IPS DF 19.7 (cell line): Measurements from ENCODE around the gene ITGA2.
"Not testable (repeated sequence)": the region's sequence is repeated elsewhere in the genome, so short reads cannot be mapped to it uniquely, and the experiment has no call there.

Source experiments
- DNase-seq: peaks from one replicate; pipeline ENCODE4 v3.0.0-alpha.2; 2013; ENCODE audit warnings: low read depth, low spot score

The ITGA2 gene

GRCh38 chr5:52989025-52989780 is at the start of gene ITGA2:
TSS of gene ITGA2 (plus strand) at chr5:52989352. CDS start at chr5:52989469, 117 bp downstream.
- DNase-seq: peak; percentile 7

- DNase-seq: no peak
These were observed 45.9 kb upstream of the ITGA2 start for GRCh38 chr5:52943285-52943684.

- no peak for DNase-seq
These were observed 45.3 kb upstream of the ITGA2 start for GRCh38 chr5:52943808-52944207.

- DNase-seq: no peak
These were observed 44.1 kb upstream of the ITGA2 start for GRCh38 chr5:52945040-52945439.

- no peak for DNase-seq
These were observed 41.9 kb upstream of the ITGA2 start for GRCh38 chr5:52947208-52947607.

- no peak for DNase-seq
These were observed 41.3 kb upstream of the ITGA2 start for GRCh38 chr5:52947851-52948250.

- DNase-seq: no peak
These were observed 40.6 kb upstream of the ITGA2 start for GRCh38 chr5:52948418-52949076.

GRCh38 chr5:52950686-52951085 is 38.5 kb upstream of the ITGA2 start:
- DNase-seq: no peak

- DNase-seq: no peak
These were observed 36.7 kb upstream of the ITGA2 start for GRCh38 chr5:52952483-52952882.

GRCh38 chr5:52956014-52956413 is 33.1 kb upstream of the ITGA2 start:
- DNase-seq: no peak

- DNase-seq: no peak
These were observed 32.0 kb upstream of the ITGA2 start for GRCh38 chr5:52956915-52957747.

- DNase-seq: no peak
These were observed 27.9 kb upstream of the ITGA2 start for GRCh38 chr5:52961274-52961681.

GRCh38 chr5:52963636-52964035 is 25.5 kb upstream of the ITGA2 start:
- DNase-seq: no peak

- DNase-seq: no peak
These were observed 25.0 kb upstream of the ITGA2 start for GRCh38 chr5:52964138-52964537.

GRCh38 chr5:52976157-52976556 is 13.0 kb upstream of the ITGA2 start:
- not testable (repeated sequence) for DNase-seq

GRCh38 chr5:52977264-52977897 is 11.8 kb upstream of the ITGA2 start:
- no peak for DNase-seq

- no peak for DNase-seq
These were observed 7.6 kb upstream of the ITGA2 start for GRCh38 chr5:52981507-52981906.

GRCh38 chr5:52983731-52984636 is 5.2 kb upstream of the ITGA2 start:
- DNase-seq: no peak

GRCh38 chr5:52985306-52985705 is 3.8 kb upstream of the ITGA2 start:
- DNase-seq: no peak

- no peak for DNase-seq
These were observed 1.3 kb upstream of the ITGA2 start for GRCh38 chr5:52987711-52988331.
